ENCODE measurements around the gene ZDHHC4.

ZDHHC4 gene

DNA sequence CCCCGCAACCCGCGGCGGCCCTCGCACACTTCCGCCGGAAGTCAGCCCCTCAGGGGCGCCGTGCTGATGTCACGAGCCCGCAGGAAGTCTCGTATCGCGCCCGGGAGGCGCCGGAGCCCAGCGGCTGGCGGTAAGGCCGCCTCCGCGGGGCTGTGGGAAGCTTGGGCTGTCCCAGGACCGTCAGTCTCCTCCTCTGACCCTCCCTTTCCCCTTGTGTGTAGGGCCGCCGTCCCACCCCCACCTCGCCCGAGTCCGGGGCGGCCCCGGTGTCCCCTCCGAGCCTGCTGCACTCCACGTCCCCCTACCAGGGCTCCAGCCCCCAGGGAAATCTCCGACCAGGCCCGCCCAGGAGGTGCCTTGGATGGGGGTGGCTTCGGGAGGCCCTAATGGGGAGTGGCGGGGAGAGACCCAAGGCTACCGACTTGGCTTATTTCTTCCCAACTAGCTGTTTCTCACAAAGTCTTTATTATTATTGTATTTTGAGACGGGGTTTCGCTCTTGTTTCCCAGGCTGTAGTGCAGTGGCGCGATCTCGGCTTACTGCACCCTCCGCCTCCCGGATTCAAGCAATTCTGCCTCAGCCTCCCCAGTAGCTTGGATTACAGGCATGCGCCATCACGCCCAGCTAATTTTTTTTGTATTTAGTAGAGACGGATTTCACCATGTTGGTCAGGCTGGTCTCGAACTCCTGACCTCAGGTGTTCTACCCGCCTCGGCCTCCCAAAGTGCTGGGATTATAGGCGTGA lies at the start of gene ZDHHC4:
Gene ZDHHC4 (plus strand): TSS at position 86 of the 745 bp plus-strand sequence. CDS start 3,108 bp downstream, outside the sequence.
- DNase-seq (ENCODE audit: low read depth): peak; percentile 70

DNA sequence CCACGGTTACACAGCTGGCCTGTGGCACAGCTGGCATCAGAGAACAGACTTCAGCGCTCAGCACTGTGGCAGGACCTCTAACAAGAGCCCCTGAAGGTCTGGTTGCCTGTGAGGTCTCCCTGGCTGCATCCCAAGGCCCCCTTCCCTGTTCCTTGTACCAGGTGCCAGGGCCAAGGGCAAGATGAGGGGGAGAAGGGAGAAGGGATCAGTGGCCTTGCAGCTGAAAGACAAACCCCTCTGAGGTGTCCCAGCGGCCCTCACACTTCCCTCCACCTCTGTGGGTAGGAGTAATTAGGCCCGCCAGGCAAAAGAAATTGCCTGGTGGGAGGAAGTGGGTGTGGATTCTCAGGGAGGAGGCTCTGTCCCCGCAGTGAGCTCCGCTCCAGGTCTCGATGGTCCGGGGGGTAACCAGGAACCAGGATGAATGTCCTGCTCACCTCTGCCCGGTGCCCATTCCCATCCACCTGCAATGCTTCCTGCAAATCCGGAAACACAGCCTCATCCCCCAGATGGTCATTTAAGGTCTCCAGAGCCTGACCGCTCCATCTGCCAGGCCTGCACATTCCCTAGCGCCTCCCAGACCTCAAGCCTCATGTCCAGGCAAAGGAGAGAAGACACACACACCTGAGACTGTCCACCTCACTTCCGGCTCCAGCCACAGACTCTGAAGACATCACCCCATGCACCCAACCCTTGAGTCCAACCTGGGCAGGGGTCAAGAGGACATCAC lies 48.7 kb upstream of the ZDHHC4 start:
- no peak for DNase-seq (ENCODE audit: low read depth)

GRCh38 chr7:6529643-6530042 lies 47.6 kb upstream of the ZDHHC4 start:
- DNase-seq (ENCODE audit: low read depth): no peak

- DNase-seq (ENCODE audit: low read depth): peak; percentile 12
Observed at GRCh38 chr7:6530626-6531491, 46.4 kb upstream of the ZDHHC4 start.

- DNase-seq (ENCODE audit: low read depth): no peak
Observed at GRCh38 chr7:6531492-6532279, 45.6 kb upstream of the ZDHHC4 start.

DNA sequence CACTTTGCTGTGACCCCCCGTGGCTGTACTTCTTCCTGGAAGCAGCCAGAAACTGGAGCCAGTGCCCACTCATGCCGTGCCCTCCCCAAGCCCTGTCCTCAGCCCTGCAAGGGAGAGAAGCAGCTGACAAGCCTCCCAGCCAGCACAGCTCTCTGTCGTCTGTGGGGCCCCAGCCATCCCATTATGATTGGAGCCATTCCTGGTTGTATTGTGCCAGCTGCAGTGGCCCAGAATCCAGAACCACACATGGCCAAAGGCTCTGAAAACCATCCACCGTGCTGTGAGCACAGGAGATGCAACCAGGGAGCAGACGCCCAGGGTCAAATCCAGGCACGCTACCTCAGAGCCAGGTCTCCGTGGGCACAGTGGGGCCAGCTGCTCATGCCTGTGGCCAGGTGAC lies 44.7 kb upstream of the ZDHHC4 start:
- DNase-seq (ENCODE audit: low read depth): no peak

DNA sequence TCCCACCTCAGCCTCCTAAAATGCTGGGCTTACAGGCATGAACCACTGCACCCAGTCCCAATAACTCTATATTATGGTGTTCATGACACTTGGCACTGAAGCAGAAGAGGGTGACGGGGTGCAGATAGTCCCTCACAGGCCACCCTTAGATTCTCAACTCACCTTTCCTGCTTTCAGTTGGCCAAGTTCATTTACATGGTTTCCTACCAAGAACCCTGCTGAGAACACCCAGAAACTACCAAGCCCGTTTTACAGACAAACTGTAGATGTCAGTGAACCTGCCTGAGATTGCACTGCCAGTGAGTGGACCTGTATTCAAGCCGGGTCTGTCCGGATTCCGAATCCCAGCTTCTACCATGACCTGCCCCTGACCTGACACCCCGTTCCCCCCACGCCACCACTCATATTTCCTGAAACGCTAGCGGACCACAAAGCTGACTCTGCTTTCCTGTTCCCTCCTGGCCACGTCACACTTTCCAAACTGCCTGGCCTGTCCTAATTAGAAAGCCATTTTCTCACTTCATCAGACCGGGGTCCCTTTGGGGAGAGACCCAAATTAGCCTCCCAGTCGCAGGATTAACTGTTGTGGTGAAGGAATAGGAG lies 43.3 kb upstream of the ZDHHC4 start:
- no peak for DNase-seq (ENCODE audit: low read depth)

DNA sequence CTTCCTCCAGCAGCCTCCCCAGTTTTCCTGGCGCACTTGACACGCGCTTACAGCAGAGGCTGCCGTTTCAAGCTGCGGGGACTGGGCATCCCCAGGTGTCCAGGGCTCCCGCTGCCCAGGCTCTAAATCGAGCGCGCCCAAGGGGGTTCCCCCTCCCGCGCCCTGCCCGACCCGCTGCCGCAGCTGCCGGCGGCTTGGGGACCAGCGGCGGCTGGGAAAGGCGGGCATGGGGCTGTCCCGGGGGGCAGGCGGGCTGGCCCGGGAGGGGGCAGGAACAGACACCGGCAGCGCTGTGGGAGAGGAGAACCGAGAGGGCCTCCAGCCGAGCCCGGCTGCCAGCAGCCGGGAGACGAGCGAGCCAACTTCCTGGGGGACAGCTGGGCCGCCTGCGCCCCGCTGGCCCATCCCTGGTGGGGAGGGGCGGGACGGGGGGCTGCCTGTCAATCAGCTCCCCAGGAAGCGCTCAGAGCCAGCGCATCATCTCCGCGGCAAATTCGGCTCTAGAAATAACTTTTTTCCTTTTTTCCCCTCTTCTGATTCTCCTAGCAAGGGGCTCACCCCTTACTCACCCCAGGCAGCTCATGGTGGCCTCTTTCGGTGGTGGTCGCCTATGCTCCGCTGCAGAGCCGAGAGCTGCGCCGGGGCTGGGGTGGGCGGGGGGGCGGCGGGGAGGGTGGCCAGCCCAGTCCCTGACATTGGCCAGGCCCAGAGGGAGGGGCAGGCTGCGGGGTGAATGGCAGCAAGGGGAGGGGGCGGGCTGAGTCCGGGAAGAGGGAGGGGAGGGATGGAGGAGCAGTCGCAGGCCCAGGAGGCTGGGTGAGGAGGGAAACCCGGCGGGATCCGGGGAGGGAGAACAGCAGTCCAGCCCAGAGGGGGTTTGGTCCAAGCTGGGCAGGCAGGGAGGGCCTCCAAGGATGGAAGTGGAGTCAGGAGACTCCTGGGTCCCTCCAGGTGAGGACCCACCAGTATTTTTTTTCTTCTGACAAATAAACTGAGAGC lies 40.7 kb upstream of the ZDHHC4 start:
- no peak for DNase-seq (ENCODE audit: low read depth)

GRCh38 chr7:6542368-6542767 lies 34.9 kb upstream of the ZDHHC4 start:
- DNase-seq (ENCODE audit: low read depth): no peak

- no peak for DNase-seq (ENCODE audit: low read depth)
Observed at GRCh38 chr7:6545398-6546126, 31.7 kb upstream of the ZDHHC4 start.

DNA sequence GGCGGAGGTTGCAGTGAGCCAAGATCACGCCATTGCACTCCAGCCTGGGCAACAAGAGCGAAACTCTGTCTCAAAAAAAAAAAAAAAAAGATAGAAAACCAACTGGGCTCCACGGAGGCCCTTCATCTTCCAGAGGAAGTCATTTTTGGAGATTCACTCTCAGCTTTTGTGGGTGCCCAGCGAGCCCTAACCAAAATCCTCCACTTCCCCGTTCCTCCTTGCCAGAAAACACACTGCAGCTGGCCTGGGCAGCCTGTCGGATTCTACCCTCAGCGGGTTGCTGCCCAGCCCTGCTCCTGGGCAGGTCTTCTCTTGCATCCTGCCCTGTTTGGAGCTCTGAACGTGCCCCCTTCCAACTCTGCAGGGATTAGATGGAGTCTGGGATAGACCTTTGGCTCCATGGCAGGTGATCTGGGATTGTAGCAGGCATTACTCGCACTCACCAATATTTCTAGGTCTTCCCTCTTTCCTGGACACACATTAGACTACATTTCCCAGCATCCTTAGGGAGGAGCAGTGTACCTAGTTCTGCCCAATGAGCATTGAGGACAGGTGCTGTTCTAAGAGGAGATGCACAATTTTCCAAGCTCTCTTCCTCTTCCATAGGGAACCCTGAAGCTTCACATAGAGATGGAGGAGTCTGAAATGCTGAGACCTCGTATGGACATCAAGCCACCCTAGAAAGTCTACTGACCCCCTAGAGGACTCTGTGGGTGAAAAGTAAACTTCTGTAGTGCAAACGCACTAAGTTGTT lies 30.6 kb upstream of the ZDHHC4 start:
- no peak for DNase-seq (ENCODE audit: low read depth)

DNA sequence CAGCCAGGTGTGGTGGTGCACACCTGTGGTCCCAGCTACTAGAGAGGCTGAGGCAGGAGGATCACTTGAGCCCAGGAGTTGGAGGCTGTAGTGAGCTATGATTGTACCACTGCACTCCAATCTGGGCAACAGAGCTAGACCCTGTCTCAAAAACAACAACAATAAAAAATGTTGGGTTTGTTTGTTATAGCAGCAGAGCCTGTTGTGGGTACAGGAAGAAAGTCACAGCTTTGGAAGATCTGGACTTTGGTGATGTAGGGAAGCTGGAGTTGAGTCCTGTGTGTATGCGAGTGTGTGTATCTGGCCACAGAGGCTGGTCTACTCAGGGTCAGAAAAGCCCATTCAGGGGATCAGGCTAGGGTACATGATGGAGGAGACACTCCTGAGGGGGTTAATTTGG lies 29.9 kb upstream of the ZDHHC4 start:
- DNase-seq (ENCODE audit: low read depth): no peak

DNA sequence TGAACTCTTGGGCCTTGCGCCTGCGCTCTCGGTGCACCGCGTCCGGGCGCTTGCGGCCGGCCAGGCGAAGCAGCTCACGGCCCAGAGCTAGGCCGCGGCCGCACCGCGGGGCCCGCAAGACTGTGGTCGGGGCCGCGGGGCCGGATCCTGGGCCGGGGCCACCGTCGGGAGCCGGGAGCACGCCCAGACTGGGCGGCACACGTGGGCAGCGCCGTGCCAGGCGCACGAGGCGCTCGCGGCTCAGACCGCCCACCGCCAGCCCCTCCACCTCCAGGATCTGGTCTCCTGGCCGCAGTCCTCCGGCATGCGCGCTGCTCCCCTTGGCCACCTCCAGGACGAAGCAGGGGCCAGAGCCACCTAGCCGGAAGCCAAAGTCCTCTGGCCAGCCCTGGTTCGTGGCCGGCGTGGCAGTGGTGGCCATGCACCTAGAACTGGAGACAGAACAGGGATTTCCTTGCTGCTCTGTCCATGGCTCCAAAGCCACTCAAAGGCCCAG lies 26.2 kb upstream of the ZDHHC4 start, which contains the start of gene GRID2IP:
Gene GRID2IP (minus strand): TSS at position 446 of the 496 bp plus-strand sequence. CDS start 25 bp downstream, at position 421.
- no peak for DNase-seq (ENCODE audit: low read depth)

GRCh38 chr7:6553448-6554044 lies 23.7 kb upstream of the ZDHHC4 start:
- DNase-seq (ENCODE audit: low read depth): no peak

GRCh38 chr7:6554848-6555247 lies 22.4 kb upstream of the ZDHHC4 start:
- no peak for DNase-seq (ENCODE audit: low read depth)

- no peak for DNase-seq (ENCODE audit: low read depth)
Observed at GRCh38 chr7:6556196-6556595, 21.1 kb upstream of the ZDHHC4 start.

- DNase-seq (ENCODE audit: low read depth): no peak
Observed at GRCh38 chr7:6558837-6559236, 18.4 kb upstream of the ZDHHC4 start.

DNA sequence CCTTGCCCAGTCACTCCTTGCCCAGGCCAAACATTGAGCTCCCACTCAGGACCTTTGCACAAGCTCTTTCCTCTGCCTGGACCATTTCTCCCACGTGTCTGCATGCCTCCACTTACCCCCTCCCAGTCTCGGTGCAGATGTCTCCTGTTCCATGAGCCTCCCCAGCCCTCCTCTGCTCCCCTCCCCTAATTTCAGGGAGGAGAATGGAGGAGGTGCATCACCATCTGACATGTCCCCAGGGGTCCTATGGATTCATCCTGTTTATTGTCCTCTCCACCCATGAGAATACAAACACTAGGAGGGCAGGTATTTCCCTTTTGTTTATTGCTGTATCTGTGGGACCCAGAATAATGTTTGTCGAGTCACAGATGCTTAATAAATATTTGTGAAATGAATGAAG lies 17.4 kb upstream of the ZDHHC4 start:
- no peak for DNase-seq (ENCODE audit: low read depth)

Measured in T-helper 22 cell (primary cell).